ENCODE results near the gene MEIS2.

DNA sequence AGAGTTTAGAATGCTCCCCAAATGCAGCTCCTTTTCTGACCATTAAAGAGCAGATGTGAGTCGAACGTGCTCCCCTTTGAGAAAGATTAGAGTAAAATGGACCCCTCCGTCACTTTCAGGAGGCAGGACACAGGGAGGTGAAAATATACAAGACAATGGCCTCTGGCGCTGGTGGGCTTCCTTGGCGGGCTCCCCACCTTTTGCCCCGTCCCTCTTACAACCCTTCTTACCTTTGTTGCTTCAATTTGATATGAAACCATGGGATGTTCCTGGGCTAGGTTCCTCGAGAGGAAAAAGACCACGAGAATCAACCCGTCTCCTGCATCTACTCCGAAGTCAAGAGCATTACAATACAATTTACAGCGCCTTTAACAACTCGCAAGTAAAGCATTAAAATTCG lies 214.2 kb downstream of the MEIS2 start:
- TF ChIP-seq ZBTB48 (tag by site-specific recombination; IDR thresholded peaks at IDR 0.05) (no peak), TRIM28 (IDR thresholded peaks at IDR 0.05; ENCODE audit: borderline replicate concordance, low read length) (no peak), KLF1 (tag by site-specific recombination; IDR thresholded peaks at IDR 0.05) (no peak), GFI1B (tag by site-specific recombination; IDR thresholded peaks at IDR 0.05) (no peak), ZNF558 (tag by site-specific recombination; IDR thresholded peaks at IDR 0.05) (no peak), BCL11A (tag by site-specific recombination; IDR thresholded peaks at IDR 0.05; ENCODE audit: low read depth) (no peak)
- TF ChIP-seq, protein P1, sequence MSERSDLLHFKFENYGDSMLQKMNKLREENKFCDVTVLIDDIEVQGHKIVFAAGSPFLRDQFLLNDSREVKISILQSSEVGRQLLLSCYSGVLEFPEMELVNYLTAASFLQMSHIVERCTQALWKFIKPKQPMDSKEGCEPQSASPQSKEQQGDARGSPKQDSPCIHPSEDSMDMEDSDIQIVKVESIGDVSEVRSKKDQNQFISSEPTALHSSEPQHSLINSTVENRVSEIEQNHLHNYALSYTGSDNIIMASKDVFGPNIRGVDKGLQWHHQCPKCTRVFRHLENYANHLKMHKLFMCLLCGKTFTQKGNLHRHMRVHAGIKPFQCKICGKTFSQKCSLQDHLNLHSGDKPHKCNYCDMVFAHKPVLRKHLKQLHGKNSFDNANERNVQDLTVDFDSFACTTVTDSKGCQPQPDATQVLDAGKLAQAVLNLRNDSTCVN (tag by site-specific recombination; optimal IDR thresholded peaks at IDR 0.05) = no peak

All from HEK293 (cell line).